Hematopoietic multipotent progenitor cell treated with erythropoietin and hydrocortisone succinate and interleukin-3 and kit ligand, for 17 days (in vitro differentiated cells): ENCODE measurements around the gene IPO13.

Experiments
- DNase-seq: peaks from one replicate; pipeline ENCODE4 v3.0.0-alpha.2; 2015; ENCODE audit warnings: low spot score

Gene IPO13

GRCh38 chr1:43946236-43947060, at the start of gene IPO13:
Gene IPO13 (plus strand): TSS chr1:43946950. CDS start chr1:43947601, 651 bp downstream.
- peak; percentile 97 for DNase-seq

GRCh38 chr1:43898981-43899380, 47.8 kb upstream of the IPO13 start:
- no peak for DNase-seq

- DNase-seq = no peak
Measured at GRCh38 chr1:43900386-43900785, 46.4 kb upstream of the IPO13 start.

- DNase-seq = no peak
Measured at GRCh38 chr1:43901196-43901961, 45.4 kb upstream of the IPO13 start.

- no peak for DNase-seq
Measured at GRCh38 chr1:43902058-43902831, 44.5 kb upstream of the IPO13 start.

- no peak for DNase-seq
Measured at GRCh38 chr1:43904660-43905551, 41.8 kb upstream of the IPO13 start.

GRCh38 chr1:43908226-43908625, 38.5 kb upstream of the IPO13 start:
- DNase-seq = no peak

GRCh38 chr1:43908858-43909257, 37.9 kb upstream of the IPO13 start:
- no peak for DNase-seq

GRCh38 chr1:43910343-43910742, 36.4 kb upstream of the IPO13 start:
- no peak for DNase-seq

GRCh38 chr1:43912607-43913006, 34.1 kb upstream of the IPO13 start:
- DNase-seq = no peak

GRCh38 chr1:43913051-43913501, 33.7 kb upstream of the IPO13 start:
- DNase-seq = no peak

- DNase-seq = no peak
Measured at GRCh38 chr1:43913666-43914360, 32.9 kb upstream of the IPO13 start.

GRCh38 chr1:43914576-43915525, 31.9 kb upstream of the IPO13 start:
- DNase-seq = no peak

- DNase-seq = no peak
Measured at GRCh38 chr1:43919906-43920305, 26.8 kb upstream of the IPO13 start.

- DNase-seq = no peak
Measured at GRCh38 chr1:43921022-43921421, 25.7 kb upstream of the IPO13 start.

GRCh38 chr1:43924516-43924915, 22.2 kb upstream of the IPO13 start:
- DNase-seq = no peak

GRCh38 chr1:43925846-43926245, 20.9 kb upstream of the IPO13 start:
- DNase-seq = no peak

GRCh38 chr1:43930168-43930948, 16.4 kb upstream of the IPO13 start:
- DNase-seq = peak; percentile 37

- no peak for DNase-seq
Measured at GRCh38 chr1:43930949-43931275, 15.8 kb upstream of the IPO13 start.
